Measurements from ENCODE around the gene PALLD.

Gene PALLD

GRCh38 chr4:168734703-168735678 lies 238.1 kb downstream of the PALLD start:
- TF ChIP-seq, protein P1, sequence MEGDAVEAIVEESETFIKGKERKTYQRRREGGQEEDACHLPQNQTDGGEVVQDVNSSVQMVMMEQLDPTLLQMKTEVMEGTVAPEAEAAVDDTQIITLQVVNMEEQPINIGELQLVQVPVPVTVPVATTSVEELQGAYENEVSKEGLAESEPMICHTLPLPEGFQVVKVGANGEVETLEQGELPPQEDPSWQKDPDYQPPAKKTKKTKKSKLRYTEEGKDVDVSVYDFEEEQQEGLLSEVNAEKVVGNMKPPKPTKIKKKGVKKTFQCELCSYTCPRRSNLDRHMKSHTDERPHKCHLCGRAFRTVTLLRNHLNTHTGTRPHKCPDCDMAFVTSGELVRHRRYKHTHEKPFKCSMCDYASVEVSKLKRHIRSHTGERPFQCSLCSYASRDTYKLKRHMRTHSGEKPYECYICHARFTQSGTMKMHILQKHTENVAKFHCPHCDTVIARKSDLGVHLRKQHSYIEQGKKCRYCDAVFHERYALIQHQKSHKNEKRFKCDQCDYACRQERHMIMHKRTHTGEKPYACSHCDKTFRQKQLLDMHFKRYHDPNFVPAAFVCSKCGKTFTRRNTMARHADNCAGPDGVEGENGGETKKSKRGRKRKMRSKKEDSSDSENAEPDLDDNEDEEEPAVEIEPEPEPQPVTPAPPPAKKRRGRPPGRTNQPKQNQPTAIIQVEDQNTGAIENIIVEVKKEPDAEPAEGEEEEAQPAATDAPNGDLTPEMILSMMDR (IDR thresholded peaks at IDR 0.05; ENCODE audit: control insufficient read depth, insufficient read depth, low read depth, low read length, missing control alignments), result no peak
- no peak overlapping the region for H3K4me3 ChIP-seq (ENCODE audit: control insufficient read depth, low read depth, low read length)
- no peak for DNase-seq (ENCODE audit: low read depth)

DNA sequence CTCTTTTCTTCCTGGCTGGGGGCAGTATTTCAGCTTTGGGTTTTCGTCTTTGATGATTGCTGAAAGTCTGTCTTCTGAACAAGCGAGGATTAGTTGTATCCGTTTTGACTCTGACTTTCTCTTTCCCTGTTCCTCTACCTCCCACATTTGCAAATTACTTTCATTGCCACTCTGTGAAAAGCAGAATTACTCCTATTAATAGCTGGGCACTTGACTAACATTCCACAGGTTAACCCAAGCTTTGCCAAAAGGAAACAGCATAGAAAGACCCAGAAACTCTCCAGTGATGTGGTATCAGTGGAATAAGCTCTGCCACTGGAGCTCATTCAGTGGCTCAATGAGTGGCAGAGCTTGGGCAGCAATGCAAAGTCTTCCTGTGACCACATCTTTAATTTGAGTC lies 238.9 kb downstream of the PALLD start:
- TF ChIP-seq, protein P1 (IDR thresholded peaks at IDR 0.05; ENCODE audit: control insufficient read depth, insufficient read depth, low read depth, low read length, missing control alignments), result no peak
- no peak for DNase-seq (ENCODE audit: low read depth)
- H3K4me3 ChIP-seq (ENCODE audit: control insufficient read depth, low read depth, low read length), result no peak overlapping the region

- no peak for DNase-seq (ENCODE audit: low read depth)
- TF ChIP-seq, protein P1 (IDR thresholded peaks at IDR 0.05; ENCODE audit: control insufficient read depth, insufficient read depth, low read depth, low read length, missing control alignments), result no peak
- H3K4me3 ChIP-seq (ENCODE audit: control insufficient read depth, low read depth, low read length), result no peak overlapping the region
Observed at GRCh38 chr4:168736860-168737805, 240.3 kb downstream of the PALLD start.

GRCh38 chr4:168737806-168738172 lies 240.9 kb downstream of the PALLD start:
- H3K4me3 ChIP-seq (ENCODE audit: control insufficient read depth, low read depth, low read length), result no peak overlapping the region
- DNase-seq (ENCODE audit: low read depth), result peak; percentile 25
- TF ChIP-seq, protein P1 (IDR thresholded peaks at IDR 0.05; ENCODE audit: control insufficient read depth, insufficient read depth, low read depth, low read length, missing control alignments), result no peak

- H3K4me3 ChIP-seq (ENCODE audit: control insufficient read depth, low read depth, low read length), result no peak overlapping the region
Observed at GRCh38 chr4:168739886-168740285, 243.0 kb downstream of the PALLD start.

DNA sequence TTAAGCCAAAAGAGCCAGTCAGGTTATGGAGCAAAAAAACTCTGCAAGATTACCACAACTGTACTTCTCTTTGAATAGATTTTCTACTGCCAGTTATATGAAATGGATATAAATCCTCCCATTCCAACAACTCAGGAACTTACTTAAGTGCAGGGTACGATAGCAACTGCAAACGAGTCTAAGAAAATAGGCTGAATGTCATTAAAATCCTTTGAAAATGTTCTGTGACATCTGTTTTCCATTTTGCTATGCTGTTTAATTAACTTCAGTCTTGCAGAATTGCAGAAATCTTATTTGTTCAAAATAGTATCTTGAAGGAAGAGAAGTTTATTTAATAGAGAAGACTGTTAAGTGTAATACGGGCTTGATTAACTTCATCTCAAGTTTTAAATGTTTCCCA lies 243.8 kb downstream of the PALLD start:
- TF ChIP-seq, protein P1 (IDR thresholded peaks at IDR 0.05; ENCODE audit: control insufficient read depth, insufficient read depth, low read depth, low read length, missing control alignments), result no peak
- DNase-seq (ENCODE audit: low read depth), result no peak
- no peak overlapping the region for H3K4me3 ChIP-seq (ENCODE audit: control insufficient read depth, low read depth, low read length)

More at GRCh38 chr4:168739886-168740285, 243.0 kb downstream of the PALLD start:
- DNase-seq (ENCODE audit: low read depth), result no peak
- TF ChIP-seq, protein P1 (IDR thresholded peaks at IDR 0.05; ENCODE audit: control insufficient read depth, insufficient read depth, low read depth, low read length, missing control alignments), result no peak
